Measurements from ENCODE around the gene NCK2.

GRCh38 chr2:105732101-105732500 lies 12.6 kb upstream of the NCK2 start:
- no peak for TF ChIP-seq CTCF (IDR thresholded peaks at IDR 0.05)
- TF ChIP-seq POLR2AphosphoS5 (IDR thresholded peaks at IDR 0.05): no peak
- TF ChIP-seq POLR2A (IDR thresholded peaks at IDR 0.05): no peak

All from prostate gland (tissue), 2 donors.